HepG2 (cell line): Measurements from ENCODE around the gene ZNF813. TPM values are rescaled to one million over a fixed set of nuclear protein-coding genes. Genes with fewer than 3 reads are reported as not detected.

Experiments
- BATF2 ChIP-seq: sonication (generic); formaldehyde crosslinking; IDR thresholded peaks from 2 replicates; pipeline ENCODE4 v1.8.0; 2022; ENCODE audit warnings: mild to moderate bottlenecking, missing genetic modification reagents, moderate library complexity
- CENPX ChIP-seq: sonication (generic); formaldehyde crosslinking; IDR thresholded peaks from 2 replicates; pipeline ENCODE4 v1.9.0; 2021; ENCODE audit warnings: mild to moderate bottlenecking, missing genetic modification reagents, moderate library complexity
- GABPA ChIP-seq, 2 experiments: IDR thresholded peaks; 2 replicates each; pipeline ENCODE4 v1.6.1; 2011 to 2016; ENCODE audit warnings: low read depth in 2 of 2, low read length in 1 of 2, missing biosample characterization in 1 of 2, missing genetic modification characterization in 1 of 2
- KDM2A ChIP-seq: sonication (generic); formaldehyde crosslinking; IDR thresholded peaks from 2 replicates; pipeline ENCODE4 v1.4.0; 2020; ENCODE audit warnings: low read depth, missing genetic modification reagents, borderline replicate concordance
- KIAA2018 ChIP-seq: sonication (generic); formaldehyde crosslinking; IDR thresholded peaks from 2 replicates; pipeline ENCODE4 v1.5.0; 2020; ENCODE audit warnings: mild to moderate bottlenecking, missing genetic modification reagents, borderline replicate concordance
- MED1 ChIP-seq: sonication (generic); formaldehyde crosslinking; IDR thresholded peaks from 2 replicates; pipeline ENCODE4 v1.4.0; 2020; ENCODE audit warnings: missing genetic modification reagents
- MTA3 ChIP-seq: sonication (generic); formaldehyde crosslinking; IDR thresholded peaks from 2 replicates; pipeline ENCODE4 v1.4.0; 2020; ENCODE audit warnings: missing genetic modification reagents
- NR3C1 ChIP-seq: sonication (generic); formaldehyde crosslinking; IDR thresholded peaks from 2 replicates; pipeline ENCODE4 v1.4.0; 2020; ENCODE audit warnings: missing genetic modification reagents
- PHF8 ChIP-seq: sonication (generic); formaldehyde crosslinking; IDR thresholded peaks from 2 replicates; pipeline ENCODE4 v1.5.0; 2020; ENCODE audit warnings: missing genetic modification reagents
- REXO4 ChIP-seq: sonication (generic); formaldehyde crosslinking; IDR thresholded peaks from 2 replicates; pipeline ENCODE4 v1.8.0; 2022; ENCODE audit warnings: missing genetic modification reagents, mild to moderate bottlenecking, borderline replicate concordance
- SIX1 ChIP-seq: sonication (generic); formaldehyde crosslinking; IDR thresholded peaks from 2 replicates; pipeline ENCODE4 v1.4.0; 2020; ENCODE audit warnings: missing genetic modification reagents, borderline replicate concordance
- ZNF749 ChIP-seq: sonication (generic); formaldehyde crosslinking; IDR thresholded peaks from 2 replicates; pipeline ENCODE4 v1.8.0; 2022; ENCODE audit warnings: mild to moderate bottlenecking, missing genetic modification reagents, moderate library complexity, borderline replicate concordance
- polyA plus RNA-seq, 8 experiments: library from polyadenylated mRNA; depleted of rRNA in 3 of 8; stranded (reverse) in 7 of 8; unstranded in 1 of 8; fragments of >200 nt; fragmentation: Illumina TruSeq in 4 of 8; extraction: Trizol in 4 of 8; gene quantifications; 2 replicates each; pipeline versions ENCODE4 v1.2.1 to v1.2.3, GENCODE V29; 2011 to 2016; ENCODE audit warnings: low read depth in 4 of 8, missing spikeins in 1 of 8, mixed read lengths in 1 of 8; ENCODE audit not compliant: insufficient read depth in 1 of 8
- total RNA-seq, 5 experiments: library from RNA; depleted of rRNA; stranded (reverse); fragments of >200 nt; fragmentation: Illumina TruSeq; extraction: Trizol; gene quantifications; 2 replicates each; pipeline ENCODE4 v1.2.3, GENCODE V29; 2016; ENCODE audit warnings: low read depth in 1 of 5
- TF ChIP-seq, protein P1 (sequence below): sonication (generic); formaldehyde crosslinking; IDR thresholded peaks from 2 replicates; pipeline ENCODE4 v1.8.0; 2022; ENCODE audit warnings: mild to moderate bottlenecking, missing genetic modification reagents, moderate library complexity
- TF ChIP-seq, protein P2 (sequence below): sonication (generic); formaldehyde crosslinking; IDR thresholded peaks from 2 replicates; pipeline ENCODE4 v1.4.0; 2020; ENCODE audit warnings: missing genetic modification reagents

Gene ZNF813
- total and polyA plus RNA-seq, 2 of the 13 experiments (the other 11 are each of a cell fraction or from before 2014, with no cell fraction given): 2.1 to 8.9 TPM

- TF ChIP-seq KIAA2018 (no peak), SIX1 (CRISPR knock-in tag) (peak; percentile 99), KDM2A (CRISPR knock-in tag) (peak; percentile 51; the same call in 1 of the 2 replicates), PHF8 (CRISPR knock-in tag) (peak; percentile 56), REXO4 (CRISPR knock-in tag) (no peak), GABPA (IDR thresholded peaks at IDR 0.05; ENCODE audit: low read depth, low read length) (no peak), GABPA (CRISPR knock-in tag; IDR thresholded peaks at IDR 0.05; ENCODE audit: low read depth) (peak; percentile 41), BATF2 (CRISPR knock-in tag) (no peak), MTA3 (CRISPR knock-in tag) (no peak), ZNF749 (0 out of 2 replicates have a peak, but pooled peaks have one; percentile 35), NR3C1 (no peak), MED1 (CRISPR knock-in tag) (peak; percentile 92), CENPX (CRISPR knock-in tag) (no peak)
- TF ChIP-seq, protein P1, sequence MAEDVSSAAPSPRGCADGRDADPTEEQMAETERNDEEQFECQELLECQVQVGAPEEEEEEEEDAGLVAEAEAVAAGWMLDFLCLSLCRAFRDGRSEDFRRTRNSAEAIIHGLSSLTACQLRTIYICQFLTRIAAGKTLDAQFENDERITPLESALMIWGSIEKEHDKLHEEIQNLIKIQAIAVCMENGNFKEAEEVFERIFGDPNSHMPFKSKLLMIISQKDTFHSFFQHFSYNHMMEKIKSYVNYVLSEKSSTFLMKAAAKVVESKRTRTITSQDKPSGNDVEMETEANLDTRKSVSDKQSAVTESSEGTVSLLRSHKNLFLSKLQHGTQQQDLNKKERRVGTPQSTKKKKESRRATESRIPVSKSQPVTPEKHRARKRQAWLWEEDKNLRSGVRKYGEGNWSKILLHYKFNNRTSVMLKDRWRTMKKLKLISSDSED (CRISPR knock-in tag): no peak
- TF ChIP-seq, protein P2, sequence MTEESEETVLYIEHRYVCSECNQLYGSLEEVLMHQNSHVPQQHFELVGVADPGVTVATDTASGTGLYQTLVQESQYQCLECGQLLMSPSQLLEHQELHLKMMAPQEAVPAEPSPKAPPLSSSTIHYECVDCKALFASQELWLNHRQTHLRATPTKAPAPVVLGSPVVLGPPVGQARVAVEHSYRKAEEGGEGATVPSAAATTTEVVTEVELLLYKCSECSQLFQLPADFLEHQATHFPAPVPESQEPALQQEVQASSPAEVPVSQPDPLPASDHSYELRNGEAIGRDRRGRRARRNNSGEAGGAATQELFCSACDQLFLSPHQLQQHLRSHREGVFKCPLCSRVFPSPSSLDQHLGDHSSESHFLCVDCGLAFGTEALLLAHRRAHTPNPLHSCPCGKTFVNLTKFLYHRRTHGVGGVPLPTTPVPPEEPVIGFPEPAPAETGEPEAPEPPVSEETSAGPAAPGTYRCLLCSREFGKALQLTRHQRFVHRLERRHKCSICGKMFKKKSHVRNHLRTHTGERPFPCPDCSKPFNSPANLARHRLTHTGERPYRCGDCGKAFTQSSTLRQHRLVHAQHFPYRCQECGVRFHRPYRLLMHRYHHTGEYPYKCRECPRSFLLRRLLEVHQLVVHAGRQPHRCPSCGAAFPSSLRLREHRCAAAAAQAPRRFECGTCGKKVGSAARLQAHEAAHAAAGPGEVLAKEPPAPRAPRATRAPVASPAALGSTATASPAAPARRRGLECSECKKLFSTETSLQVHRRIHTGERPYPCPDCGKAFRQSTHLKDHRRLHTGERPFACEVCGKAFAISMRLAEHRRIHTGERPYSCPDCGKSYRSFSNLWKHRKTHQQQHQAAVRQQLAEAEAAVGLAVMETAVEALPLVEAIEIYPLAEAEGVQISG: peak; percentile 67
Observed at GRCh38 chr19:53507523-53508442, 40.2 kb downstream of the ZNF813 start (continued).
